Measurements from ENCODE around the gene GCSAM.

DNA sequence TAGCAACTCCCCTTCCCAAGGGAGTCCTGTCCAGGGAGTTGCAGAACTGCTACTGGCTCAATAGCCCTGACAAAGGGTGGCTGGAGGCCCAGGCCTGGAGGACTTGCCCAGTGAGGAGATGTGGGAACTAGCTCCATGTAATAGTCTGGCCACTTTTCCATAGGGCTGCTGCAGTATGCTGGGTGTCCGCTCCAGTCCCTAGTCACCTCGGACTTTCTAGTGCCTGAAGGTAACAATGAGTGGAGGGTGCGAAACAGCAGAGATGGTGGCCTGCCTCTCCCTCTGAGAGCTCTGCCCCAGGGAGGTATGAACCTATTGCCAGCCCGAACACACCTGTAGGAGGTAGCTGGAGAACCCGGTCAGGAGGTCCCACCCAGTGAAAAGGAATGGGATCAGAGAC, 42.0 kb upstream of the GCSAM start:
- TF ChIP-seq POLR2AphosphoS5 (IDR thresholded peaks at IDR 0.05; ENCODE audit: low read depth) = no peak
- TF ChIP-seq, protein P1, sequence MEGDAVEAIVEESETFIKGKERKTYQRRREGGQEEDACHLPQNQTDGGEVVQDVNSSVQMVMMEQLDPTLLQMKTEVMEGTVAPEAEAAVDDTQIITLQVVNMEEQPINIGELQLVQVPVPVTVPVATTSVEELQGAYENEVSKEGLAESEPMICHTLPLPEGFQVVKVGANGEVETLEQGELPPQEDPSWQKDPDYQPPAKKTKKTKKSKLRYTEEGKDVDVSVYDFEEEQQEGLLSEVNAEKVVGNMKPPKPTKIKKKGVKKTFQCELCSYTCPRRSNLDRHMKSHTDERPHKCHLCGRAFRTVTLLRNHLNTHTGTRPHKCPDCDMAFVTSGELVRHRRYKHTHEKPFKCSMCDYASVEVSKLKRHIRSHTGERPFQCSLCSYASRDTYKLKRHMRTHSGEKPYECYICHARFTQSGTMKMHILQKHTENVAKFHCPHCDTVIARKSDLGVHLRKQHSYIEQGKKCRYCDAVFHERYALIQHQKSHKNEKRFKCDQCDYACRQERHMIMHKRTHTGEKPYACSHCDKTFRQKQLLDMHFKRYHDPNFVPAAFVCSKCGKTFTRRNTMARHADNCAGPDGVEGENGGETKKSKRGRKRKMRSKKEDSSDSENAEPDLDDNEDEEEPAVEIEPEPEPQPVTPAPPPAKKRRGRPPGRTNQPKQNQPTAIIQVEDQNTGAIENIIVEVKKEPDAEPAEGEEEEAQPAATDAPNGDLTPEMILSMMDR (IDR thresholded peaks at IDR 0.05; ENCODE audit: insufficient read depth, low read length) = no peak
- TF ChIP-seq, protein P2, sequence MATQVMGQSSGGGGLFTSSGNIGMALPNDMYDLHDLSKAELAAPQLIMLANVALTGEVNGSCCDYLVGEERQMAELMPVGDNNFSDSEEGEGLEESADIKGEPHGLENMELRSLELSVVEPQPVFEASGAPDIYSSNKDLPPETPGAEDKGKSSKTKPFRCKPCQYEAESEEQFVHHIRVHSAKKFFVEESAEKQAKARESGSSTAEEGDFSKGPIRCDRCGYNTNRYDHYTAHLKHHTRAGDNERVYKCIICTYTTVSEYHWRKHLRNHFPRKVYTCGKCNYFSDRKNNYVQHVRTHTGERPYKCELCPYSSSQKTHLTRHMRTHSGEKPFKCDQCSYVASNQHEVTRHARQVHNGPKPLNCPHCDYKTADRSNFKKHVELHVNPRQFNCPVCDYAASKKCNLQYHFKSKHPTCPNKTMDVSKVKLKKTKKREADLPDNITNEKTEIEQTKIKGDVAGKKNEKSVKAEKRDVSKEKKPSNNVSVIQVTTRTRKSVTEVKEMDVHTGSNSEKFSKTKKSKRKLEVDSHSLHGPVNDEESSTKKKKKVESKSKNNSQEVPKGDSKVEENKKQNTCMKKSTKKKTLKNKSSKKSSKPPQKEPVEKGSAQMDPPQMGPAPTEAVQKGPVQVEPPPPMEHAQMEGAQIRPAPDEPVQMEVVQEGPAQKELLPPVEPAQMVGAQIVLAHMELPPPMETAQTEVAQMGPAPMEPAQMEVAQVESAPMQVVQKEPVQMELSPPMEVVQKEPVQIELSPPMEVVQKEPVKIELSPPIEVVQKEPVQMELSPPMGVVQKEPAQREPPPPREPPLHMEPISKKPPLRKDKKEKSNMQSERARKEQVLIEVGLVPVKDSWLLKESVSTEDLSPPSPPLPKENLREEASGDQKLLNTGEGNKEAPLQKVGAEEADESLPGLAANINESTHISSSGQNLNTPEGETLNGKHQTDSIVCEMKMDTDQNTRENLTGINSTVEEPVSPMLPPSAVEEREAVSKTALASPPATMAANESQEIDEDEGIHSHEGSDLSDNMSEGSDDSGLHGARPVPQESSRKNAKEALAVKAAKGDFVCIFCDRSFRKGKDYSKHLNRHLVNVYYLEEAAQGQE (IDR thresholded peaks at IDR 0.05; ENCODE audit: insufficient replicate concordance, low read depth) = no peak

All from HL-60 (cell line).